AG04450 (cell line): ENCODE results near the gene CCM2. TPM values are rescaled to one million over a fixed set of nuclear protein-coding genes. Genes with fewer than 3 reads are reported as not detected.

Experiments
- CTCF ChIA-PET: fragments of 300-600, 350-600 bp; formaldehyde crosslinking; extraction: SDS; loops from one replicate; lab custom pipeline; 2022; ENCODE audit warnings: antibody characterized with exemption, inconsistent platforms; lab: Charles Lee
- POLR2A ChIA-PET: fragments of 350-600 bp; formaldehyde crosslinking; extraction: SDS; loops from one replicate; lab custom pipeline; 2021; ENCODE audit warnings: antibody characterized with exemption, inconsistent platforms; lab: Yijun Ruan, JAX
- DNase-seq: peaks from one replicate; pipeline ENCODE4 v3.0.0-alpha.2; 2011; ENCODE audit warnings: low read depth, low spot score
- H3K27ac ChIP-seq: one replicate; pipeline ENCODE4 v1.5.1; 2012; ENCODE audit warnings: low read depth, low read length, control low read depth
- H3K27me3 ChIP-seq: one replicate; pipeline ENCODE4 v1.6.0; 2012; ENCODE audit warnings: low read length; ENCODE audit not compliant: control insufficient read depth, insufficient read depth
- H3K4me3 ChIP-seq: 2 replicates; pipeline ENCODE4 v1.5.1; 2011; ENCODE audit warnings: mild to moderate bottlenecking, low read depth, low read length, control low read depth
- H3K9me3 ChIP-seq: 2 replicates; pipeline ENCODE4 v1.5.1; 2012; ENCODE audit warnings: low read length; ENCODE audit not compliant: control insufficient read depth, insufficient read depth
- polyA plus RNA-seq: library from polyadenylated mRNA; depleted of rRNA; stranded (reverse); fragments of >200 nt; gene quantifications from 2 replicates; pipeline ENCODE4 v1.2.3, GENCODE V29; 2011
- TF ChIP-seq, protein P1 (sequence below): IDR thresholded peaks from 2 replicates; pipeline ENCODE4 v1.5.1; 2011; ENCODE audit warnings: low read depth, low read length, control low read depth, inconsistent platforms

The CCM2 gene
- polyA plus RNA-seq, 1 experiment: 24.7 TPM

DNA sequence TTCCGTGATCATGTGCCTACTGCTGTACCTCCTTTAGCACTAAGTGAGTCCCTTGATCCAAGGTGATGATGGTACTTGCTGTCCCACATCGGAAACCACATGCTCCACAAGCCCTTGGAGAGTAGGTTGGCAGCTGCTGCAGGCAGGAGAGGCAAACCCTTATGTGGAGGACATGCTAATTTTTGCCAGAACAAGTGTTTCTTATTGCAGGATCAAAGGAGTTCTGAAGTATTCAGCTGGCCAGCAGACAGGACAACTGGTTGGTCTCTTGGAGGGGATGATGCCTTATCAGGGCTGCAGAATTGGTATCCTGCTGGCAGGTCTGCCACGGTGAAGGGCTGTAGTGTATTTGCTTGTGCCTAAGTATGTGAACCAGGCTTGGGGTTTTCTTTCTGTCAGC lies 52.0 kb downstream of the CCM2 start:
- no peaks in the 10 kb centered on the region for H3K27me3 ChIP-seq
- no peaks in the 10 kb centered on the region for H3K9me3 ChIP-seq
- CTCF ChIA-PET: interaction anchor here (1.2 kb wide), 1 partner anchor 84 kb away, joined by 3 read pairs; no protein-coding TSS in a partner anchor
- H3K27ac ChIP-seq: no peak overlapping the region
- TF ChIP-seq, protein P1, sequence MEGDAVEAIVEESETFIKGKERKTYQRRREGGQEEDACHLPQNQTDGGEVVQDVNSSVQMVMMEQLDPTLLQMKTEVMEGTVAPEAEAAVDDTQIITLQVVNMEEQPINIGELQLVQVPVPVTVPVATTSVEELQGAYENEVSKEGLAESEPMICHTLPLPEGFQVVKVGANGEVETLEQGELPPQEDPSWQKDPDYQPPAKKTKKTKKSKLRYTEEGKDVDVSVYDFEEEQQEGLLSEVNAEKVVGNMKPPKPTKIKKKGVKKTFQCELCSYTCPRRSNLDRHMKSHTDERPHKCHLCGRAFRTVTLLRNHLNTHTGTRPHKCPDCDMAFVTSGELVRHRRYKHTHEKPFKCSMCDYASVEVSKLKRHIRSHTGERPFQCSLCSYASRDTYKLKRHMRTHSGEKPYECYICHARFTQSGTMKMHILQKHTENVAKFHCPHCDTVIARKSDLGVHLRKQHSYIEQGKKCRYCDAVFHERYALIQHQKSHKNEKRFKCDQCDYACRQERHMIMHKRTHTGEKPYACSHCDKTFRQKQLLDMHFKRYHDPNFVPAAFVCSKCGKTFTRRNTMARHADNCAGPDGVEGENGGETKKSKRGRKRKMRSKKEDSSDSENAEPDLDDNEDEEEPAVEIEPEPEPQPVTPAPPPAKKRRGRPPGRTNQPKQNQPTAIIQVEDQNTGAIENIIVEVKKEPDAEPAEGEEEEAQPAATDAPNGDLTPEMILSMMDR: no peak
- POLR2A ChIA-PET: no interaction called here
- DNase-seq: no peak
- no peak overlapping the region for H3K4me3 ChIP-seq

DNA sequence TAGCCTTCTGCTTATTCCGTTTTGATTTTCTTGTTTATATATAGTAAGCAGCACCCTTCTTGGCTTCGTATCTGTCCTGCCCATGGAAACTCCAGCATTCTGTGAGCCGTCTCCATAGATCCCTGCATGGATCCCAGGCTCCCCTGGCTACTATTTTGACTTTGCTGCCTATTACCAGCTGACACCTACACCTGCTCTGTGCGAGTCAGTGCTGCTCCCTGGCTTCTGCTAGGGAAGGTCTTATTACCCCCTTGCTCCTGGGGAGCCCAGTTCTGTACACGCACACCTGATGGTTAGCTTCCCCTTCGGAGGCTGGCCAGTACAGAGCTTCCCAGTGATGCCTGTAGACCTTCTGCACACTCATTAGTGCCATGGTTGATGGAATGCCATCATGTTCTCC lies 53.4 kb downstream of the CCM2 start:
- no peak for DNase-seq
- no peak overlapping the region for H3K4me3 ChIP-seq
- no peaks in the 10 kb centered on the region for H3K9me3 ChIP-seq
- ChIA-PET CTCF (interaction anchor here (0.5 kb wide), 1 partner anchor 54 kb away, joined by 4 read pairs; no protein-coding TSS in a partner anchor), POLR2A (no interaction called here)
- H3K27ac ChIP-seq: no peak overlapping the region
- TF ChIP-seq, protein P1: no peak
- no peaks in the 10 kb centered on the region for H3K27me3 ChIP-seq

DNA sequence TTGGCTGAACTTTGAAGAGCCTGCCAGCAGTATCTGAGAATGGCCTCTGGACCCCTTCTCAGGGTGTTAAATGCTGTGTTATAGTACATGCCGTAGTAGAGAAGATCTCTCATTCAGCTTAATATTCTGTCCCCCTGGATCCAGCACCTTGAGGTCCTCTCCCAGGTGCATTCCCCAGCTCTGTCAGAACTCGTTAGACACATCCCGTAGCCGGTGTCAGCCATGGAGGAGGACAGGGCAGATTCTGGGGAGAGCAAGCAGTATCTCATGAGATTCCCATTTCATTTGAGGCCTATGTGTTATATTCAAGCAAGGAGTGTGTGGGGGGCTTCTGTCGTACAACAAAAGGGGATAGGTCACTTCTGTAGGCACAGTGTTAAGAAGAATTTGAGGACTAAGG lies 53.9 kb downstream of the CCM2 start:
- no peak for DNase-seq
- H3K4me3 ChIP-seq: no peak overlapping the region
- no peaks in the 10 kb centered on the region for H3K27me3 ChIP-seq
- ChIA-PET CTCF (no interaction called here), POLR2A (no interaction called here)
- H3K27ac ChIP-seq: no peak overlapping the region
- H3K9me3 ChIP-seq: no peaks in the 10 kb centered on the region
- TF ChIP-seq, protein P1: no peak

DNA sequence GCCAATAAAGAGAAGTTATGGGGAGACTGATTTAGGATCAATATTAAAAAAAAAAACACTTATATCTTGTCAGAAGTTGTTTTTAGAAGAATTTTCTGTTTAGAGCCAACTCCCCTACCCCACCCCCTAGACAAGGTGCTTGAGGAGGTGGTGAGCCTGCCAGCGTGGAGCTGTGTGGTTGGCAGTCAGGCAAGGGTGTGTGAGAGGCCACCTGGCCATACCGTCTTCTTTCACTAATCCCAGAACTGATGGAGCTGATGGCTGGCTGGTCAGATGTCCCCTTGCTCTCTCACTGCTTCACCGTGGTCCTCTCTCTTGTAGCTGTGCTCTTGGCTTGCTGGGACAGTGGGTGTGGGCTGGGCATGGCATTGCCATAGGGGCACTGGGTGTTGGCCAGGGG lies 54.4 kb downstream of the CCM2 start:
- DNase-seq: no peak
- Histone ChIP-seq H3K4me3 (no peak overlapping the region), H3K27ac (no peak overlapping the region), H3K9me3 (no peaks in the 10 kb centered on the region), H3K27me3 (no peaks in the 10 kb centered on the region)
- CTCF ChIA-PET: no interaction called here
- TF ChIP-seq, protein P1: no peak
- POLR2A ChIA-PET: no interaction called here

DNA sequence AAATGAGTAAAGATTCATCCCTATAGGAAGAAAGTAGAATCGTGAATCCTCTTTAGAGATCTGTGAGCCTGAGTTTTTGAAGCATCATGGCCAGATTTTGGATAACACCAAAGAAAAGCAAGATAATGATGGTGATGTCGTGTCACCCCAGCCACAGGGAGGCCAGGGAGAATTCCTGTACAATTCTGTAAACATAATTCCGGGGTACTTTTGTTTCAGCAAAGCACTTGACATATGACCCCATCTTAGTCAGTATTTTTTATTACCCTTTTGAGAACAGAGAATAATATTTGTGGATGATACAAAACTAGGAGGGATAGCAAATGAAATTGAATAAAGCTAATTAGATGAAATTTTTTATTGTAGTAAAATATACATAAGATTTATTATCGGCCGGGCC lies 55.0 kb downstream of the CCM2 start:
- Histone ChIP-seq H3K27me3 (no peaks in the 10 kb centered on the region), H3K27ac (no peak overlapping the region), H3K4me3 (no peak overlapping the region), H3K9me3 (no peaks in the 10 kb centered on the region)
- no peak for DNase-seq
- ChIA-PET POLR2A (no interaction called here), CTCF (no interaction called here)
- TF ChIP-seq, protein P1: no peak
